K562 (cell line): ENCODE data around the gene NAT9. TPM values are rescaled to one million over a fixed set of nuclear protein-coding genes. Genes with fewer than 3 reads are reported as not detected.

ENCODE experiments used
- ATAC-seq: fragments of 200-7000 bp; cut with Tn5 transposase; 3 replicates; pipeline ENCODE4 v1.9.1; 2020; ENCODE audit warnings: moderate library complexity
- BruUV-seq: library from RNA; stranded (reverse); fragments of 400-500 nt; replicated peaks from 2 replicates; lab custom pipeline; 2021; lab: Mats Ljungman, UMichigan
- CTCF ChIA-PET: fragments of 300-600 bp; formaldehyde crosslinking; extraction: SDS; loops from one replicate; lab custom pipeline; 2021; ENCODE audit warnings: low intra/inter-chr PET ratio; lab: Yijun Ruan, JAX
- POLR2A ChIA-PET: fragments of 300-600, 350-650 bp; sonication (Branson Sonifier 250); formaldehyde crosslinking; extraction: SDS; loops from one replicate; lab custom pipeline; 2021; ENCODE audit warnings: antibody characterized with exemption, inconsistent platforms; lab: Yijun Ruan, JAX
- DNase-seq, 4 experiments: peaks; one replicate each; pipeline versions ENCODE4 v3.0.0 to v3.0.0-alpha.2; 2011 to 2018; ENCODE audit warnings: low spot score in 3 of 4, mixed read lengths in 3 of 4; ENCODE audit errors: extremely low read depth in 1 of 4
- FAIRE-seq: peaks from 2 replicates; lab custom pipeline; 2011; peaks lifted over from hg19 to GRCh38; lab: Jason Lieb, UNC
- H2AFZ ChIP-seq: 2 replicates; pipeline ENCODE4 v1.6.0; 2011; ENCODE audit warnings: low read depth, low read length, control low read depth, inconsistent platforms
- H3K27ac ChIP-seq: fragments of 200-600 bp; 3 replicates; pipeline ENCODE4 v1.8.0; 2011; ENCODE audit warnings: low read depth, mild to moderate bottlenecking, control low read depth, inconsistent platforms, low read length, moderate library complexity, mixed read lengths; ENCODE audit errors: extremely low read depth
- H3K27me3 ChIP-seq, 2 experiments: fragments of 300-600 bp in 1 of 2; 2 replicates in 1 of 2; 3 replicates in 1 of 2; pipeline versions ENCODE4 v1.6.0 to v1.8.0; 2011; ENCODE audit warnings: inconsistent platforms in 2 of 2, low read length in 2 of 2, mild to moderate bottlenecking in 1 of 2, mixed read lengths in 1 of 2, moderate library complexity in 1 of 2; ENCODE audit not compliant: control insufficient read depth in 2 of 2, insufficient read depth in 2 of 2
- H3K36me3 ChIP-seq: fragments of 300-600 bp; 3 replicates; pipeline ENCODE4 v1.8.0; 2011; ENCODE audit warnings: mild to moderate bottlenecking, low read length, inconsistent platforms; ENCODE audit not compliant: control insufficient read depth, insufficient read depth
- H3K4me1 ChIP-seq, 2 experiments: fragments of 200-600 bp in 1 of 2; replicated peaks in 1 of 2; 2 replicates in 1 of 2; 3 replicates in 1 of 2; pipeline versions ENCODE4 v1.5.1 to v1.8.0; 2011; ENCODE audit warnings: inconsistent platforms in 2 of 2, low read length in 2 of 2, mild to moderate bottlenecking in 1 of 2, mixed read lengths in 1 of 2, moderate library complexity in 1 of 2; ENCODE audit not compliant: control insufficient read depth in 2 of 2, insufficient read depth in 2 of 2
- H3K4me2 ChIP-seq: 2 replicates; pipeline ENCODE4 v1.6.1; 2011; ENCODE audit warnings: low read length, control low read depth, inconsistent platforms, mixed read lengths; ENCODE audit not compliant: insufficient read depth
- H3K4me3 ChIP-seq: fragments of 200-600 bp; sonication (generic), shearing (Covaris generic); 2 replicates; pipeline ENCODE4 v1.5.1; 2016; ENCODE audit warnings: control low read depth, inconsistent platforms
- H3K79me2 ChIP-seq: fragments of 200-600 bp; 3 replicates; pipeline ENCODE4 v1.8.0; 2011; ENCODE audit warnings: low read length, inconsistent platforms; ENCODE audit not compliant: control insufficient read depth, insufficient read depth
- H3K9ac ChIP-seq, 2 experiments: 2 replicates each; pipeline versions ENCODE4 v1.6.0 to v1.6.1; 2011; ENCODE audit warnings: low read depth in 2 of 2, low read length in 2 of 2, control low read depth in 1 of 2, inconsistent platforms in 1 of 2, mild to moderate bottlenecking in 1 of 2, mixed read lengths in 1 of 2; ENCODE audit not compliant: insufficient read depth in 1 of 2
- H3K9me1 ChIP-seq: one replicate; pipeline ENCODE4 v1.6.0; 2011; ENCODE audit warnings: inconsistent platforms, mild to moderate bottlenecking, low read length, moderate library complexity; ENCODE audit not compliant: control insufficient read depth, insufficient read depth
- H3K9me3 ChIP-seq: replicated peaks from 2 replicates; pipeline ENCODE4 v1.5.1; 2011; ENCODE audit warnings: low read depth, low read length, inconsistent platforms; ENCODE audit not compliant: control insufficient read depth, insufficient read depth
- H4K20me1 ChIP-seq: replicated peaks from 2 replicates; pipeline ENCODE4 v1.6.1; 2011; ENCODE audit warnings: low read length, inconsistent platforms, mixed read lengths; ENCODE audit not compliant: control insufficient read depth, insufficient read depth
- ARID1B ChIP-seq: fragments of 450-650 bp; IDR thresholded peaks from 2 replicates; pipeline ENCODE4 v1.6.1; 2016; ENCODE audit warnings: antibody characterized with exemption, mild to moderate bottlenecking, inconsistent platforms
- CC2D1A ChIP-seq: fragments of 450-650 bp; IDR thresholded peaks from 2 replicates; pipeline ENCODE4 v1.6.1; 2017; ENCODE audit warnings: mild to moderate bottlenecking
- CHD1 ChIP-seq: fragments of 200-600 bp; sonication (generic); IDR thresholded peaks from one replicate; pipeline ENCODE4 v1.6.1; 2012; ENCODE audit warnings: mild to moderate bottlenecking, moderate library complexity, low read length, inconsistent platforms
- HMGN3 ChIP-seq: IDR thresholded peaks from 2 replicates; pipeline ENCODE4 v1.6.1; 2011; ENCODE audit warnings: borderline replicate concordance, low read depth, mild to moderate bottlenecking, mixed read lengths, low read length; ENCODE audit not compliant: insufficient read length; ENCODE audit errors: extremely low read depth
- HNRNPL ChIP-seq: fragments of 200-400 bp; formaldehyde crosslinking; IDR thresholded peaks from 2 replicates; pipeline ENCODE4 v1.6.1; 2017; ENCODE audit warnings: low read depth, mild to moderate bottlenecking, low read length
- HSF4 ChIP-seq: fragments of 250-450 bp; sonication (Bioruptor Pico); IDR thresholded peaks from 2 replicates; pipeline ENCODE4 v2.1.2; 2022; ENCODE audit warnings: mild to moderate bottlenecking, moderate library complexity, borderline replicate concordance
- NBN ChIP-seq: fragments of 450-650 bp; IDR thresholded peaks from 2 replicates; pipeline ENCODE4 v1.6.1; 2016; ENCODE audit warnings: low read depth, mild to moderate bottlenecking
- PHB2 ChIP-seq: fragments of 450-650 bp; IDR thresholded peaks from 2 replicates; pipeline ENCODE4 v1.6.1; 2017; ENCODE audit warnings: low read depth
- POLR2A ChIP-seq: fragments of 450-650 bp; conservative IDR thresholded peaks from 2 replicates; pipeline ENCODE4 v1.6.1; 2016
- RAD51 ChIP-seq: fragments of 450-650 bp; IDR thresholded peaks from 2 replicates; pipeline ENCODE4 v1.7.1; 2016; ENCODE audit warnings: low read depth, mild to moderate bottlenecking, borderline replicate concordance
- SMARCA5 ChIP-seq: fragments of 450-650 bp; IDR thresholded peaks from 2 replicates; pipeline ENCODE4 v1.6.1; 2016
- SPI1 ChIP-seq: IDR thresholded peaks from 2 replicates; pipeline ENCODE4 v1.6.1; 2011; ENCODE audit warnings: low read depth, low read length, control low read depth, borderline replicate concordance
- SREBF1 ChIP-seq: fragments of 150-350 bp; IDR thresholded peaks from 2 replicates; pipeline ENCODE4 v1.6.1; 2014; ENCODE audit warnings: antibody characterized with exemption, low read depth, low read length, borderline replicate concordance
- TRIM24 ChIP-seq, 2 experiments: fragments of 450-650 bp; IDR thresholded peaks; 2 replicates each; pipeline ENCODE4 v1.6.1; 2016
- YY1 ChIP-seq, 3 experiments: IDR thresholded peaks; 2 replicates each; pipeline ENCODE4 v1.6.1; 2011; ENCODE audit warnings: low read length in 2 of 3, mild to moderate bottlenecking in 2 of 3, moderate library complexity in 2 of 3, borderline replicate concordance in 1 of 3, control low read depth in 1 of 3, low read depth in 1 of 3; ENCODE audit not compliant: insufficient read depth in 3 of 3, insufficient replicate concordance in 2 of 3, control insufficient read depth in 1 of 3, insufficient read length in 1 of 3; ENCODE audit errors: extremely low read depth in 1 of 3
- ZFP36 ChIP-seq: fragments of 150-350 bp; IDR thresholded peaks from 2 replicates; pipeline ENCODE4 v1.6.1; 2018; ENCODE audit warnings: low read length, low read depth; ENCODE audit not compliant: partially characterized antibody
- ZKSCAN1 ChIP-seq: fragments of 150-350 bp; IDR thresholded peaks from 2 replicates; pipeline ENCODE4 v1.6.1; 2016; ENCODE audit warnings: low read depth, low read length
- ZNF23 ChIP-seq: fragments of 250-450 bp; sonication (Bioruptor Pico); IDR thresholded peaks from 2 replicates; pipeline ENCODE4 v1.4.0; 2020; ENCODE audit warnings: mild to moderate bottlenecking
- ZNF282 ChIP-seq: sonication (generic); formaldehyde crosslinking; IDR thresholded peaks from 2 replicates; pipeline ENCODE4 v1.8.1; 2023; ENCODE audit warnings: missing genetic modification reagents
- ZNF41 ChIP-seq: fragments of 250-450 bp; sonication (Bioruptor Pico); conservative IDR thresholded peaks from 2 replicates; pipeline ENCODE4 v1.4.0; 2020; ENCODE audit warnings: mild to moderate bottlenecking
- ZNF507 ChIP-seq: conservative IDR thresholded peaks from 2 replicates; pipeline ENCODE4 v1.6.1; 2017; ENCODE audit warnings: missing genetic modification characterization, missing compliant biosample characterization
- ZNF830 ChIP-seq: fragments of 250-450 bp; sonication (Bioruptor Pico); IDR thresholded peaks from 2 replicates; pipeline ENCODE4 v1.5.0; 2021; ENCODE audit warnings: mild to moderate bottlenecking
- WGBS: fragments of 100-300 bp; shearing (Covaris generic); methylation state at CpG from one replicate; pipeline ENCODE4 v1.1.6; 2016; ENCODE audit warnings: low coverage, mixed read lengths; ENCODE audit not compliant: insufficient coverage; ENCODE audit errors: missing lambda C conversion rate; 5-methylcytosine and 5-hydroxymethylcytosine counted together
- in situ Hi-C: fragments of 300-500 bp; cut with MboI; formaldehyde crosslinking; loops from 4 replicates; pipeline ENCODE4 v1.15.0; 2018; ENCODE audit warnings: inconsistent platforms, mixed read lengths
- intact Hi-C: fragments of 100-400 bp; cut with micrococcal nuclease; formaldehyde crosslinking; loops from 2 replicates; pipeline ENCODE4 v1.14.2; 2022
- polyA plus RNA-seq, 8 experiments: library from polyadenylated mRNA; depleted of rRNA in 4 of 8; stranded (reverse) in 5 of 8; unstranded in 3 of 8; fragments of >200 nt; fragmentation: Nextera tagmentation in 2 of 8; fragmentation: Illumina TruSeq in 1 of 8; extraction: Ambion mirVana in 2 of 8; extraction: Trizol in 1 of 8; gene quantifications; 2 replicates each; pipeline versions ENCODE4 v1.2.1 to v1.2.3, GENCODE V29; 2011 to 2014; ENCODE audit warnings: inconsistent platforms in 1 of 8, missing spikeins in 1 of 8
- total RNA-seq, 7 experiments: library from RNA; depleted of rRNA in 6 of 7; stranded (reverse); fragments of >200 nt in 6 of 7; fragmentation: Illumina TruSeq in 2 of 7; extraction: Trizol in 2 of 7; gene quantifications; 2 replicates each; pipeline versions ENCODE4 v1.2.1 to v1.2.3, GENCODE V29; 2011 to 2021; ENCODE audit warnings: low replicate concordance in 1 of 7
- TF ChIP-seq, protein P1 (sequence below): sonication (generic); formaldehyde crosslinking; IDR thresholded peaks from 2 replicates; pipeline ENCODE4 v1.8.0; 2022; ENCODE audit warnings: mild to moderate bottlenecking, missing genetic modification reagents
- TF ChIP-seq, protein P2 (sequence below): fragments of 450-650 bp; IDR thresholded peaks from 2 replicates; pipeline ENCODE4 v1.6.1; 2017; ENCODE audit warnings: mild to moderate bottlenecking, moderate library complexity

Gene NAT9
- total and polyA plus RNA-seq, 9 of the 15 experiments (the other 6 are each of a cell fraction or from before 2014, with no cell fraction given): 4.2 to 63.6 (median 40.8) TPM

DNA sequence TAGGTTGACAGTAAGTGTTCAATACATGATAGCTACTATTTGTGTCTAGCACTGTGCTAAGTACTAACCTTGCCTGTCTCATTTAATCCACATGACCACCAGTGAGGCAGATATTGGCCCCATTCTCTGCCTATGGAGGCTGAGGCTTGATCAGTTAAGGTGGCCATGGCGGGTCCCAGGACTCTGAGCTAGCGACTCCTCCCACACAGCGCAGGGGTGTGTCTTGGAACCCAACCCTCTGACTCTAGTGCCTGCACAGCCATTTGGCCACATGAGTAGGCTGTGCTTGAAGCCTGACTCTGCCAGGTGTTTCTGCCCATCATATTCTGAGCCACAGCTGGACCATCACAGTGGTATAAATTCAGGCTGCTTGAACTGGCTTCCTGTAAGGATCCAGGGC, 21.3 kb downstream of the NAT9 start:
- POLR2A ChIA-PET: interaction anchor here (0.7 to 1.8 kb wide), 7 partner anchors 8 to 97 kb away, joined by 3 to 9 read pairs (median 3); partner anchors contain the start of gene NAT9
- TF ChIP-seq YY1 (IDR thresholded peaks at IDR 0.05; ENCODE audit: borderline replicate concordance in 1 of 3, control insufficient read depth in 1 of 3, extremely low read depth in 1 of 3, insufficient read depth in 3 of 3, insufficient read length in 1 of 3, insufficient replicate concordance in 2 of 3, low read depth in 1 of 3, low read length in 2 of 3) (peak in 1 of 3 experiments; percentile 60), PHB2 (no peak), NBN (no peak), ZFP36 (peak; percentile 3), TRIM24 (IDR thresholded peaks at IDR 0.05) (no peak), SPI1 (no peak), ZNF282 (CRISPR knock-in tag) (no peak), CHD1 (no peak), ZNF507 (tag) (no peak), HNRNPL (no peak), RAD51 (no peak), HMGN3 (no peak), POLR2A (no peak), ARID1B (no peak), ZNF830 (CRISPR knock-in tag) (no peak), CC2D1A (no peak), ZKSCAN1 (no peak), HSF4 (CRISPR knock-in tag) (no peak), SMARCA5 (peak; percentile 48; the same call in 1 of the 2 replicates), SREBF1 (no peak), ZNF41 (CRISPR knock-in tag) (no peak), ZNF23 (no peak)
- TF ChIP-seq, protein P1, sequence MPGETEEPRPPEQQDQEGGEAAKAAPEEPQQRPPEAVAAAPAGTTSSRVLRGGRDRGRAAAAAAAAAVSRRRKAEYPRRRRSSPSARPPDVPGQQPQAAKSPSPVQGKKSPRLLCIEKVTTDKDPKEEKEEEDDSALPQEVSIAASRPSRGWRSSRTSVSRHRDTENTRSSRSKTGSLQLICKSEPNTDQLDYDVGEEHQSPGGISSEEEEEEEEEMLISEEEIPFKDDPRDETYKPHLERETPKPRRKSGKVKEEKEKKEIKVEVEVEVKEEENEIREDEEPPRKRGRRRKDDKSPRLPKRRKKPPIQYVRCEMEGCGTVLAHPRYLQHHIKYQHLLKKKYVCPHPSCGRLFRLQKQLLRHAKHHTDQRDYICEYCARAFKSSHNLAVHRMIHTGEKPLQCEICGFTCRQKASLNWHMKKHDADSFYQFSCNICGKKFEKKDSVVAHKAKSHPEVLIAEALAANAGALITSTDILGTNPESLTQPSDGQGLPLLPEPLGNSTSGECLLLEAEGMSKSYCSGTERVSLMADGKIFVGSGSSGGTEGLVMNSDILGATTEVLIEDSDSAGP: no peak
- TF ChIP-seq, protein P2, sequence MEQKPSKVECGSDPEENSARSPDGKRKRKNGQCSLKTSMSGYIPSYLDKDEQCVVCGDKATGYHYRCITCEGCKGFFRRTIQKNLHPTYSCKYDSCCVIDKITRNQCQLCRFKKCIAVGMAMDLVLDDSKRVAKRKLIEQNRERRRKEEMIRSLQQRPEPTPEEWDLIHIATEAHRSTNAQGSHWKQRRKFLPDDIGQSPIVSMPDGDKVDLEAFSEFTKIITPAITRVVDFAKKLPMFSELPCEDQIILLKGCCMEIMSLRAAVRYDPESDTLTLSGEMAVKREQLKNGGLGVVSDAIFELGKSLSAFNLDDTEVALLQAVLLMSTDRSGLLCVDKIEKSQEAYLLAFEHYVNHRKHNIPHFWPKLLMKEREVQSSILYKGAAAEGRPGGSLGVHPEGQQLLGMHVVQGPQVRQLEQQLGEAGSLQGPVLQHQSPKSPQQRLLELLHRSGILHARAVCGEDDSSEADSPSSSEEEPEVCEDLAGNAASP: no peak

More for the DNA sequence above, 21.3 kb downstream of the NAT9 start:
- BruUV-seq: no TSS peak
- 2% methylated on average over 3 of the region's 3 CpGs for WGBS
- Histone ChIP-seq H3K36me3 (peaks cover 15% of the 10 kb centered on the region; the same call in 2 of the 3 replicates), H3K27ac (no peak overlapping the region), H3K4me1 (peaks cover 36 to 61% of the 10 kb centered on the region in 2 experiments), H3K9me3 (no peaks in the 10 kb centered on the region), H3K4me3 (no peak overlapping the region), H2AFZ (no peak overlapping the region), H3K9me1 (peaks cover 20% of the 10 kb centered on the region), H3K4me2 (peak overlapping the region; percentile 6; the same call in 1 of the 2 replicates), H3K27me3 (no peaks in the 10 kb centered on the region), H4K20me1 (peaks cover 22% of the 10 kb centered on the region; the same call in 1 of the 2 replicates), H3K9ac (peak overlapping the region in 1 of 2 experiments; percentile 48; a peak in 1 of 4 replicates), H3K79me2 (peaks cover 80% of the 10 kb centered on the region)
- intact Hi-C loops: no loop called here
- in situ Hi-C loops: no loop called here
- peak; percentile 97 for ATAC-seq
- CTCF ChIA-PET: no interaction called here
- peak; percentile 98 for FAIRE-seq
- DNase-seq: peak; percentile 65 to 86 (median 74)
